ENCODE data around the gene TRPM2. TPM values are rescaled to one million over a fixed set of nuclear protein-coding genes. Genes with fewer than 3 reads are reported as not detected.

TRPM2 gene
- total and polyA plus RNA-seq, 2 of the 13 experiments (the other 11 are each of a cell fraction or from before 2014, with no cell fraction given), result 0.07 to 0.20 TPM

- no peaks in the 10 kb centered on the region for H3K9me3 ChIP-seq (ENCODE audit: low read length)
- POLR2A ChIA-PET, result no interaction called here
- WGBS (ENCODE audit: low lambda C conversion rate), result 67% methylated on average over 4 of the region's 17 CpGs
- ATAC-seq, result no peak; the same call in 2 of the 3 replicates
- H4K20me1 ChIP-seq (ENCODE audit: insufficient read depth, low read length), result no peaks in the 10 kb centered on the region
- in situ Hi-C loops (cut with HindIII; ENCODE audit: extremely low pct_ligation_motif_present, low pct_unique_long_range_greater_than_20kb) (no loop called here), intact Hi-C loops (cut with micrococcal nuclease; ENCODE audit: unreplicated experiment) (no loop called here)
- no TSS peak for BruUV-seq (replicated peaks)
- H3K9ac ChIP-seq (ENCODE audit: insufficient read depth, low read depth, low read length), result no peak overlapping the region
- CTCF ChIA-PET (ENCODE audit: low intra/inter-chr PET ratio, low total read pairs), result no interaction called here
- H3K36me3 ChIP-seq (replicated peaks in 1 of 2; ENCODE audit: control insufficient read depth in 1 of 2, insufficient read depth in 2 of 2, low read length in 2 of 2), result no peaks in the 10 kb centered on the region
- H2AFZ ChIP-seq (ENCODE audit: low read length), result no peak overlapping the region
- H3K4me1 ChIP-seq (ENCODE audit: insufficient read depth, low read length), result peaks cover 37% of the 10 kb centered on the region
- H3K27ac ChIP-seq (ENCODE audit: extremely low read length, insufficient read depth, low read length), result no peak overlapping the region
- FAIRE-seq, result no peak
- TF ChIP-seq ZNF883 (CRISPR knock-in tag; IDR thresholded peaks at IDR 0.05; ENCODE audit: not compliant biosample characterization), result no peak
- no peak for TF ChIP-seq ZNF7 (CRISPR knock-in tag; IDR thresholded peaks at IDR 0.05)
- no peak for TF ChIP-seq NRL (CRISPR knock-in tag; IDR thresholded peaks at IDR 0.05; ENCODE audit: borderline replicate concordance)
- no peak for TF ChIP-seq TCF12 (IDR thresholded peaks at IDR 0.05)
- TF ChIP-seq TCF12 (CRISPR knock-in tag; IDR thresholded peaks at IDR 0.05), result no peak
- no peak for TF ChIP-seq PHF5A (CRISPR knock-in tag; IDR thresholded peaks at IDR 0.05; ENCODE audit: low read depth, unreplicated experiment)
- TF ChIP-seq SMARCC2 (IDR thresholded peaks at IDR 0.05), result no peak
- TF ChIP-seq RAD51 (IDR thresholded peaks at IDR 0.05; ENCODE audit: borderline replicate concordance), result no peak
- no peak for TF ChIP-seq ONECUT2 (CRISPR knock-in tag; IDR thresholded peaks at IDR 0.05)
- no peak for TF ChIP-seq SMAD1 (CRISPR knock-in tag; IDR thresholded peaks at IDR 0.05; ENCODE audit: borderline replicate concordance, low read depth)
- peaks cover 1% of the 10 kb centered on the region for H3K79me2 ChIP-seq (ENCODE audit: insufficient read depth, low read length)
- no peak overlapping the region for H3K4me3 ChIP-seq (replicated peaks in 1 of 3; ENCODE audit: insufficient read depth in 1 of 3, low read depth in 2 of 3, low read length in 3 of 3)
- H3K27me3 ChIP-seq (ENCODE audit: control insufficient read depth in 1 of 2, insufficient read depth in 2 of 2, low read length in 2 of 2), result peaks cover 3 to 16% of the 10 kb centered on the region in 2 experiments; a peak in 3 of 5 replicates
- 0 out of 2 replicates have a peak overlapping the region, but pooled peaks have one; percentile 28 for H3K4me2 ChIP-seq (ENCODE audit: low read depth, low read length)
- DNase-seq (ENCODE audit: low spot score), result no peak
Observed at GRCh38 chr21:44344541-44345183, 8.8 kb upstream of the TRPM2 start.

Data from HepG2 (cell line).